Measurements from ENCODE around the gene PAOX.
"Not testable (repeated sequence)": the region's sequence is repeated elsewhere in the genome, so short reads cannot be mapped to it uniquely, and the experiment has no call there.

PAOX gene

GRCh38 chr10:133364645-133365431 is 14.2 kb upstream of the PAOX start:
- DNase-seq = no peak

DNA sequence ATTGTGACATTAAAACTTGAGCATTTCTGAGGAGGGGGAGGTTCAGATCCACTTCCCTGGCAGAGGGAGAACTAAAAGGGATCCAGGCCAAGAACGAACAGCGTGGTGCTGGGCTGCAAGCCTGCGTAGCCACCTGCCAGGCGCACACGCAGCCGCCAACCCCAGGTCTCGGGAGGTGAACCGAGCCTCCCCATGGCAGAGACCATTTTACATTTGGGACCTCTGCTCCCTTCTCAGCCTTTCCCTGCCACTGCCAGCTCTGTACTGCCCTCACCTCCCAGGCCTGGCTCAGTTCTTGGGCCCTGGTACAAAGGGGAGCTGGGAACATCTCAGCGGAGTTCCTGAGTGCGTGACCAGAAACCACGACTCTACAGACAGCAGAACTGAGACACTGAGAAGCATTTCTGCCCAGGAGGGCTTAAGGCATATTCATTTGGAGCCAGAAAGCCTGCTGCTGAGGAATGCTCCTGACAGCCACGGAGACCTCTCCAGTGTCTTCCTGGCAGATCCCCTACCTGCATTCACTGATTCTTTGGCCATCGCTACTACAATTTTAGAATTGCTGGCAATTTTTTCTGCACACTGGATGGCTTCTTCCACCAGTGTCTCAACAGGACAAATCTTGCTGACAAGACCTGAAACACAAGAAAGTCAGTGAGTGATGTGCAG is 13.5 kb upstream of the PAOX start:
- DNase-seq = no peak

DNA sequence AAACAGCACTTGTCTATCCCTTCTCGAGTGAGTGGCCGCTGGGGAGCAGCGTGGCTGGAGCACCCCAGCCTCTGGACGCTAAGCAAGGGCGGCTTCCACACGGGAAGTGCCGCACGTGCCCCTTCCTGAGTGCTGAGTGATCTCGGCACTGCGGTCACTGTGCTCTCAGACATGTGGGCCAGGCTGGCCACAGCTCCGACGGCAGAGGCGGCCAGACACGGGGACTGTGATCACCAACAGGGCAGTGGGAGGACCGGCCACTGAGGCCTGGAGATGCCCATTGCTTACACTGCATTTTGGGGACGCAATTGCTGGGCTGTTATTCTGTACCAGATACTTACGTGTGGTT is 13.0 kb upstream of the PAOX start:
- DNase-seq = no peak

GRCh38 chr10:133366751-133367150 is 12.3 kb upstream of the PAOX start:
- no peak for DNase-seq

- DNase-seq = not testable (repeated sequence)
These were observed 11.6 kb upstream of the PAOX start for GRCh38 chr10:133367461-133367860.

DNA sequence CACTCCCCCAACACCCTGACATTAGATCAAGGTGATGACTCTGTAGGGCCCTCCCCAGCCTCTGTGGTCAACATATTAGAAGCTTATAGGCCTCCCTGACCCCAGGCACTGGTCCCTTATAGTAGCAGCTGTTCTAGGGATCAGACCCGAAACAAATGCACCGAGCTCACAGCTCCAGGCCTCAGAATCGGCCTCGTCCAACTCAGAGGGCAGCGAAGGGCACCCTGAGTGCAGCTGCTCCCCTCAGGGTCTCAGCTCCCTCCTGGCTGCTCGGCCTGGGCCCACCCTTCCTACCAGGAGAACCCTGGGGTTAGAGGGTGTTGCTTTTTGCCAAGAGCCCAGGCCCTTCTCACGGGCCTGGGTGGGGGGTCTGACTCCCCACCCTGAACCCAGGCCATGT is 10.9 kb upstream of the PAOX start:
- DNase-seq = no peak

- no peak for DNase-seq
These were observed 8.9 kb upstream of the PAOX start for GRCh38 chr10:133370030-133370786.

DNA sequence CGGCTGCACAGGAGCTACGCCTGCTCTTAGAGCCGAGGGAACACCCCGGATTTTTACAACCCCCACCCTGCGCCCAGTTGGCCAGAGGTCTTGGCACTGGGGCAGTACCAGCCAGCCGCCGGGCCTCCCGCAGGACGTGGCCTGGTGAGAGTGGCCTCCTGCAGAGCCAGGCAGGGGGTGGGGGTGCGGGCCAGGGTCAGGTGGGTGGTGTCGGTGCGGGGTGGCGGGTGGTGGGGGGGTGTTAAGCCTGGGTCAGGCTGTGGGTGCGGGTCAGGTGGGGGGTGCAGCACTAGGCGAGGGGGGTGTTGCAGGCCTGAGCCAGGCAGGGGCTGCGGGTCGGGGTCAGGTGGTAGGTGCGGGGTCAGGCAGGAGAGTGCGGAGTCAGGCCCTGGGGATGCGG is 6.6 kb upstream of the PAOX start:
- peak in 1 of 56 donors; percentile 54 for DNase-seq

DNA sequence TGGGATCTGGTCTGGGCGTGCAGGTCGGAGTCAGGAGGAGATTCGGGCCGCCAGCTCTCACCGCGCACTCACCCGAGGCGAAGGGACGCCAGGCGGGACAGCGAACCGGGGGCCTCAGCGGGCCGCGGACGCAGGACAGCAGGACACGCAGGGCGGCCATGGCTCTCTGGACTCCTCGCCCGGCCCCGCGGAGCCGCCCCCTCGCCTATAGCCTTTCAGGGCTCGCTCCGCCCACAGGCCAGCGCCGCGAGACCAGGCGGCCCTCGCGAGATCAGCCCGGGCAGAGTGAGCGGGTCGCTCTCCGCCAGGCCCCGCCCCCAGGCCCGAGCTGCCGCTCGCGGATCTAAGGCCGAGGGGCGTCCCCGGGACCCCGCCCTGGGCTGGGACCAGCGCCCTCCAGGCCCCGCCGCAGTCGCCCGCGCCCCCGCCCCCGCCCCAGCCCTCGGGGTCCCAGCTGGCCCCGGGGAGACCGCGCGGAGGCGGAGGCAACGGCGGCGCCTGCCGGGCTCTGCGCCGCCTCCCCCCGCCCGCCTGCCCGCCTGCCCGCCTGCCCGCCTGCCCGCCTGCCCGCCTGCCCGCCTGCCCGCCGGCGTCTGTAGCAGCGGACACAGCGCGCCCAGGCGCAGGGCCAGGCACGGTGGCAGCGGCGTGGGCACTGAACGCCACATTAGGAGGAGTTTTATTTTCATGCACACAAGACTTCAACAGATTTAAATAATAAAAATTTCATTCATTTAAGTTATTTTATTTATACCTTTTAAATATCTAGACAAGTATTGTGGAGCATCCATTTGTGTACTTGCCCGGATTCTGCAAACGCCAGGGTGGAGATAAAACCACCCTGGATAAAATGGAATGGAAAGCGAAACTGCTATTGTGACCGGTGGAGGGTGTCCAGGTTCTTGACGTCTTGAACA is 5.6 kb upstream of the PAOX start, which contains the start of gene ECHS1:
Gene ECHS1 (minus strand): TSS at position 181 of the 917 bp plus-strand sequence. CDS start 21 bp downstream, at position 160.
- DNase-seq = peak; percentile 22 to 97 (median 84)

- DNase-seq = peak in 6 of 56 donors; percentile 2 to 35 (median 18)
These were observed 3.5 kb upstream of the PAOX start for GRCh38 chr10:133375357-133376115.

DNA sequence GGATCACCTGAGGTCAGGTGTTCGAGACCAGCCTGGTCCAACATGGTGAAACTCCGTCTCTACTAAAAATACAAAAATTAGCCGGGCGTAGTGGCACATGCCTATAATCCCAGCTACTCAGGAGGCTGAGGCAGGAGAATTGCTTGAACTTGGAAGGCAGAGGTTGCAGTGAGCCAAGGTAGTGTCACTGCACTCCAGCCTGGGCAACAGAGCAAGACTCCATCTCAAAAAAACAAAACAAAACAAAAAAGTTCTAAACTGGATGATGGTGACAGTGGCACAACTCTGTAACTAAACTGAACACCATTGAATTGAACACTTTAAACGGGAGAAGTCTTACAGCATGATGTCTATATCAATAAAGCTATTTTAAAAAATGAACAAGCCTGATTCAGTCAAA is 2.9 kb upstream of the PAOX start:
- not testable (repeated sequence) for DNase-seq

- DNase-seq = no peak
These were observed 1.8 kb upstream of the PAOX start for GRCh38 chr10:133377025-133377817.

DNA sequence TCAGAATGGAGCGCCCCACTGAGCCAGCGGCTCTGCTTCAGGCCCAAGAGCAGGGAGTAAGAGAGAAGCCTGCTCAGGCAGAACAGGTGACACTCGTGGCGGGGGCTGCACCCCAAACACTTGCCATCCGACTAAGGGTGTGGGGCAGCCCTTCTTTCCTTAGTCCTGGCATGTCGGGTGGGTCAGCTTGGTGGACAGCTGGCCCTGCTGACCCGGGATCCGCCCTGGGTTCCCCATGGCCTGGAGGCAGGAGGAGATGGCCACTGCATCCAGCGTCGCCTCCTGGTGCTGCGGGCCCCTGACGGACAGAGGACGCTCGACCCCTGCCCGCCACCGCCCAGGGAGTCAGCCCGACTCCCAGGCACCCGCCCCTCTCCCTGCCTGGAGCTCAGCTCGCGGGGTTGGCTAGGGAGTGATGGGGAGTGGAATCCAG is 1.2 kb upstream of the PAOX start:
- DNase-seq = no peak

DNA sequence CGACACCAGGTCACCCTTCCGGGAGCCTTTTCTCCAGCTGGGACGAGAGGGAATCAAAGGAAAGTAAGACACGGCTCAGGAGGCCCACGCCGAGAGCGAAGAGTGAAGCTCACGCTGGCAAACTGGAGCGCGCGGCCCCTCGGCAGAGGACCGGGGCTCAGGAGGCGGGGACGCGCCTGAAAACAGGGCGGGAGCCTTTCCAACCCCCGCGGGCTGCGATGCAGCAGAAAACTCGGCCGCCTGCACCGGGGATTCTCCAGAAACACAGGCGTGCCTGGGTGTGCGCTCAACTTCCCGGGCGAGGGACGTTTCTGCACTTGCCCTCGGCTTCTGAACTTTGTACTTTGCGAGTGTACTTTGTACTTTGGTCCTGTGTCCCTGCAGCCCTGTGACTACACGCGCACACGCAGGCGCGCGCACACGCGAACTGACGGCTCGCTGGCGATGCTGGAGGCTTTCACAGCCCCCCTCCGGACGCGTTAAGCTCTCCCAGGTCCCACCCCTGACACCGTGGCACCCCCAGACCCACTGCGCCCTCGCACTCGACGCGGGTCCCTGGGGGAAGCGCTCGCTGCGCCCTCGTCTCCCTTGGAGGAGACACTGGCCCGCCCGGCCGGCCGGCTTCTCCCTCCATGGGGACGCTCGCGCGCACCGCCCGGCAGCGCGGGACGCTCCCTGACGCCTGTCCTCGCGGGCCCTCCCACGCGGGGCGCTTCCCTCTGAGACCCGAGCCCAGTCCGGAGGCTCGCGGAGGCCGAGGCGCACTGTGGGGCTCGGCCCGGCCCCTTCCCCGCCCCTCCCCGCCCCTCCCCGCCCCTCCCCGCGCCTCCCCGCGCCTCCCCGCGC is 588 bp upstream of the PAOX start:
- DNase-seq = peak in 43 of 56 donors; percentile 14 to 80 (median 63)

DNA sequence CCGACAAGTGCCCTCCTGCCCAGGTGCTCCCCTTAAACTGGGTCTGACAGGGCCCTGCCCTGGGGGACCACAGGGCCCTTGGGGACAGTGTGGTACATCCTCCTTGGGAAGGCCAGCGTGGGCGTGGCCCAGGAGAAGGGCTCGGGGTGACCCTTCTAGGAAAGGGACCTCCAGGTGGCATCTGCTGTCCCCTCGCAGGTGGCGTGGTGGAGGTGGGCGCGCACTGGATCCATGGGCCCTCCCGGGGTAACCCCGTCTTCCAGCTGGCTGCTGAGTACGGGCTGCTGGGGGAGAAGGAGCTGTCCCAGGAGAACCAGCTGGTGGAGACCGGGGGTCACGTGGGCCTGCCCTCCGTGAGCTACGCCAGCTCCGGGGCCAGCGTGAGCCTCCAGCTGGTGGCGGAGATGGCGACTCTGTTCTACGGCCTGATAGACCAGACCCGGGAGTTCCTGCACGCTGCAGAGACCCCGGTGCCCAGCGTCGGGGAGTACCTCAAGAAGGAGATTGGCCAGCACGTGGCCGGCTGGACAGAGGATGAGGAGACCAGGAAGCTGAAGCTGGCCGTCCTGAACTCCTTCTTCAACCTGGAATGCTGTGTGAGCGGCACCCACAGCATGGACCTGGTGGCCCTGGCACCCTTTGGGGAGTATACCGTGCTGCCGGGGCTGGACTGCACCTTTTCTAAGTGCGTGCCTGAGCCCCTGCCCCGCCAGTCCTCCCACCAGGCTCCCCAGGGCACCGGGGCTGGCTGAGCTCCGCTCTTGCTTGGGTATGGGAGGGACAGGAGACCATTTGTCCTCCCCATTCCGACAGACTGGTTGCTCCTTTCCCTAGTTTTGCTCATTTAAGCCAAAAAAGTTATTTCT is 972 bp downstream of the PAOX start:
- peak in 24 of 56 donors; percentile 3 to 67 (median 48) for DNase-seq

DNA sequence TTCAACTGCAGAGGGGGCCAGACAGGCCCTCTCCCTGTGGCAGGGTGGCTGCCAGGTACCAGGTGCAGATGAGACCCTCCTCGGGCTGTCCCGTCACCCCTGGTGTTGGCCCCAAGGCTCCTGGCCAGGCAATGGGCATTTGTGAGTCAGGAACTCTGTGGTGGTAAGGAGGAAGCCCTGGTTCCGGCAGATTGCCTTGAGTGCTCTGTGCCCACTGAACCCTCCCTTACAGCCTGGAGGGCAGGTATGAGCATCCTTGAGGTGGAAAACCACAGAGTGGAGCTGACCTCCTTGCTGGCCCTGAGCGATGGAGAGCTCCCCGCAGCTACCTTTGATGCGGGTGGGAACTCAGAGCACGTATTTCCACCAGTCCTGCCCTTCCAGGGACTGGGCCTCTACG is 2.0 kb downstream of the PAOX start:
- DNase-seq = no peak

GRCh38 chr10:133383551-133383950 is 4.5 kb downstream of the PAOX start:
- DNase-seq = no peak

Measured in amygdala (tissue), 56 donors.